Fibroblast of skin of right biceps (primary cell): ENCODE measurements around the gene TTC27.

Experiments used
- DNase-seq: peaks from one replicate; pipeline ENCODE4 v3.0.0-alpha.2; 2013

The TTC27 gene

GRCh38 chr2:32758232-32758631 is 130.4 kb downstream of the TTC27 start:
- DNase-seq, result no peak

- DNase-seq, result no peak
Measured at GRCh38 chr2:32760628-32761027, 132.8 kb downstream of the TTC27 start.

GRCh38 chr2:32768387-32769174 is 140.7 kb downstream of the TTC27 start:
- no peak for DNase-seq

- DNase-seq, result no peak
Measured at GRCh38 chr2:32770360-32770759, 142.5 kb downstream of the TTC27 start.

GRCh38 chr2:32772638-32773447 is 145.0 kb downstream of the TTC27 start:
- peak; percentile 66 for DNase-seq

- DNase-seq, result no peak
Measured at GRCh38 chr2:32773448-32773808, 145.6 kb downstream of the TTC27 start.

- no peak for DNase-seq
Measured at GRCh38 chr2:32775954-32776353, 148.1 kb downstream of the TTC27 start.

- DNase-seq, result no peak
Measured at GRCh38 chr2:32777714-32778113, 149.9 kb downstream of the TTC27 start.

- DNase-seq, result no peak
Measured at GRCh38 chr2:32780961-32781360, 153.1 kb downstream of the TTC27 start.

GRCh38 chr2:32783469-32783868 is 155.6 kb downstream of the TTC27 start:
- no peak for DNase-seq

- no peak for DNase-seq
Measured at GRCh38 chr2:32783933-32784332, 156.1 kb downstream of the TTC27 start.

GRCh38 chr2:32787207-32787606 is 159.4 kb downstream of the TTC27 start:
- DNase-seq, result no peak

- no peak for DNase-seq
Measured at GRCh38 chr2:32788114-32788513, 160.3 kb downstream of the TTC27 start.

GRCh38 chr2:32792416-32792815 is 164.6 kb downstream of the TTC27 start:
- DNase-seq, result no peak

GRCh38 chr2:32798829-32799228 is 171.0 kb downstream of the TTC27 start:
- DNase-seq, result peak; percentile 82

- DNase-seq, result peak; percentile 28
Measured at GRCh38 chr2:32801741-32802140, 173.9 kb downstream of the TTC27 start.

GRCh38 chr2:32802877-32803276 is 175.0 kb downstream of the TTC27 start:
- no peak for DNase-seq

- DNase-seq, result no peak
Measured at GRCh38 chr2:32804205-32804604, 176.4 kb downstream of the TTC27 start.

GRCh38 chr2:32805104-32806095 is 177.6 kb downstream of the TTC27 start:
- peak; percentile 15 for DNase-seq

- DNase-seq, result no peak
Measured at GRCh38 chr2:32806857-32807256, 179.0 kb downstream of the TTC27 start.

- no peak for DNase-seq
Measured at GRCh38 chr2:32807662-32808061, 179.8 kb downstream of the TTC27 start.

GRCh38 chr2:32810909-32811495 is 183.2 kb downstream of the TTC27 start:
- DNase-seq, result peak; percentile 28

- no peak for DNase-seq
Measured at GRCh38 chr2:32811696-32812095, 183.8 kb downstream of the TTC27 start.
